IMR-90 (cell line): Measurements from ENCODE around the gene VSIG10L2. TPM values are rescaled to one million over a fixed set of nuclear protein-coding genes. Genes with fewer than 3 reads are reported as not detected.

ENCODE experiments used
- ATAC-seq: fragments of 200-7000 bp; cut with Tn5 transposase; 2 replicates; pipeline ENCODE4 v1.9.1; 2020; ENCODE audit warnings: low read depth, mild to moderate bottlenecking, moderate library complexity
- BruUV-seq: library from RNA; stranded (reverse); fragments of 400-500 nt; replicated peaks from 2 replicates; lab custom pipeline; 2021; lab: Mats Ljungman, UMichigan
- CTCF ChIA-PET: fragments of 300-600 bp; formaldehyde crosslinking; extraction: SDS; loops from one replicate; lab custom pipeline; 2021; ENCODE audit warnings: antibody characterized with exemption; lab: Yijun Ruan, JAX
- POLR2A ChIA-PET: fragments of 300-600 bp; sonication (Branson Sonifier 250); formaldehyde crosslinking; loops from one replicate; lab custom pipeline; 2022; ENCODE audit warnings: antibody characterized with exemption; ENCODE audit not compliant: unreplicated experiment; lab: Charles Lee
- DNase-seq: peaks from one replicate; pipeline ENCODE4 v3.0.0; 2013
- H2AFZ ChIP-seq: replicated peaks from 2 replicates; pipeline ENCODE3; 2013; ENCODE audit warnings: low read length, mild to moderate bottlenecking; ENCODE audit not compliant: poor library complexity
- H2AK5ac ChIP-seq: 2 replicates; pipeline ENCODE4 v1.6.1; 2013; ENCODE audit warnings: low read depth, low read length, inconsistent platforms
- H2AK9ac ChIP-seq: replicated peaks from 2 replicates; pipeline ENCODE3; 2013; ENCODE audit warnings: mild to moderate bottlenecking, low read depth, low read length, moderate library complexity; ENCODE audit not compliant: poor library complexity
- H2BK120ac ChIP-seq: 2 replicates; pipeline ENCODE4 v1.6.1; 2013; ENCODE audit warnings: low read depth, low read length, inconsistent platforms
- H2BK15ac ChIP-seq: 3 replicates; pipeline ENCODE4 v1.6.1; 2013; ENCODE audit warnings: low read depth, low read length, inconsistent platforms
- H2BK20ac ChIP-seq: 2 replicates; pipeline ENCODE4 v1.6.1; 2013; ENCODE audit warnings: low read depth, mild to moderate bottlenecking, inconsistent platforms, low read length, moderate library complexity
- H2BK5ac ChIP-seq: 2 replicates; pipeline ENCODE4 v1.6.1; 2013; ENCODE audit warnings: mild to moderate bottlenecking, low read depth, low read length, inconsistent platforms; ENCODE audit not compliant: poor library complexity, severe bottlenecking
- H3K14ac ChIP-seq: replicated peaks from 2 replicates; pipeline ENCODE4 v1.6.1; 2013; ENCODE audit warnings: low read depth, low read length, inconsistent platforms
- H3K18ac ChIP-seq: 2 replicates; pipeline ENCODE4 v1.6.1; 2013; ENCODE audit warnings: low read depth, low read length, control low read depth
- H3K23ac ChIP-seq: 2 replicates; pipeline ENCODE4 v1.6.1; 2013; ENCODE audit warnings: low read depth, low read length, inconsistent platforms
- H3K27ac ChIP-seq: 2 replicates; pipeline ENCODE4 v1.5.1; 2013; ENCODE audit warnings: mild to moderate bottlenecking, control low read depth, low read length; ENCODE audit not compliant: insufficient read depth
- H3K27me3 ChIP-seq: 2 replicates; pipeline ENCODE4 v1.6.1; 2013; ENCODE audit warnings: low read length; ENCODE audit not compliant: control insufficient read depth, insufficient read depth
- H3K36me3 ChIP-seq: 2 replicates; pipeline ENCODE4 v1.6.1; 2013; ENCODE audit warnings: low read length, mixed read lengths; ENCODE audit not compliant: control insufficient read depth, insufficient read depth
- H3K4ac ChIP-seq: 2 replicates; pipeline ENCODE4 v1.6.1; 2013; ENCODE audit warnings: low read depth, low read length, inconsistent platforms
- H3K4me1 ChIP-seq: 2 replicates; pipeline ENCODE4 v1.6.1; 2013; ENCODE audit warnings: low read length, mixed read lengths; ENCODE audit not compliant: control insufficient read depth, insufficient read depth
- H3K4me2 ChIP-seq: 2 replicates; pipeline ENCODE4 v1.6.1; 2013; ENCODE audit warnings: low read depth, mild to moderate bottlenecking, control low read depth, low read length, moderate library complexity
- H3K4me3 ChIP-seq: 2 replicates; pipeline ENCODE4 v1.5.1; 2013; ENCODE audit warnings: low read depth, mild to moderate bottlenecking, control low read depth, low read length, moderate library complexity; ENCODE audit not compliant: insufficient read depth
- H3K56ac ChIP-seq: 2 replicates; pipeline ENCODE4 v1.6.1; 2013; ENCODE audit warnings: low read length, inconsistent platforms; ENCODE audit not compliant: insufficient read depth; ENCODE audit errors: extremely low read depth
- H3K79me1 ChIP-seq, 2 experiments: 2 replicates each; pipeline ENCODE4 v1.6.1; 2013; ENCODE audit warnings: low read length in 2 of 2, inconsistent platforms in 1 of 2, low read depth in 1 of 2
- H3K9ac ChIP-seq: 2 replicates; pipeline ENCODE4 v1.6.1; 2013; ENCODE audit warnings: low read depth, low read length, control low read depth
- H3K9me1 ChIP-seq: 2 replicates; pipeline ENCODE4 v1.6.1; 2013; ENCODE audit warnings: low read length, inconsistent platforms; ENCODE audit not compliant: insufficient read depth
- H3K9me3 ChIP-seq: 2 replicates; pipeline ENCODE4 v1.6.1; 2013; ENCODE audit warnings: low read length; ENCODE audit not compliant: control insufficient read depth, insufficient read depth
- H4K20me1 ChIP-seq: 2 replicates; pipeline ENCODE4 v1.6.1; 2013; ENCODE audit warnings: low read length, inconsistent platforms; ENCODE audit not compliant: insufficient read depth
- H4K5ac ChIP-seq: 2 replicates; pipeline ENCODE4 v1.6.1; 2013; ENCODE audit warnings: mild to moderate bottlenecking, low read depth, low read length, control low read depth
- H4K8ac ChIP-seq, 2 experiments: 2 replicates each; pipeline ENCODE4 v1.6.1; 2013; ENCODE audit warnings: low read depth in 2 of 2, low read length in 2 of 2, control low read depth in 1 of 2, inconsistent platforms in 1 of 2
- H4K91ac ChIP-seq: 2 replicates; pipeline ENCODE4 v1.6.1; 2013; ENCODE audit warnings: low read depth, low read length, inconsistent platforms; ENCODE audit not compliant: insufficient read depth
- CTCF ChIP-seq: conservative IDR thresholded peaks from 2 replicates; pipeline ENCODE4 v1.5.1; 2012; ENCODE audit warnings: mild to moderate bottlenecking, low read depth, low read length, improper control_type of control experiment
- FOS ChIP-seq: fragments of 150-350 bp; IDR thresholded peaks from 2 replicates; pipeline ENCODE4 v1.6.1; 2016; ENCODE audit warnings: low read depth, low read length
- MAFK ChIP-seq: IDR thresholded peaks from 2 replicates; pipeline ENCODE4 v1.6.1; 2012; ENCODE audit warnings: low read depth, low read length, improper control_type of control experiment
- POLR2A ChIP-seq: IDR thresholded peaks from 2 replicates; pipeline ENCODE4 v1.6.1; 2012; ENCODE audit warnings: mild to moderate bottlenecking, low read depth, low read length
- RAD21 ChIP-seq: IDR thresholded peaks from 2 replicates; pipeline ENCODE4 v1.6.1; 2012; ENCODE audit warnings: low read length, improper control_type of control experiment
- RFX5 ChIP-seq: IDR thresholded peaks from 2 replicates; pipeline ENCODE4 v1.8.0; 2012; ENCODE audit warnings: low read depth, mild to moderate bottlenecking, low read length, moderate library complexity
- SMC3 ChIP-seq: fragments of 150-350 bp; IDR thresholded peaks from 2 replicates; pipeline ENCODE4 v1.6.1; 2016; ENCODE audit warnings: low read depth, mild to moderate bottlenecking, antibody characterized with exemption, low read length, moderate library complexity
- WGBS, 2 experiments: methylation state at CpG; one replicate each; pipeline versions ENCODE4 v1.1.5 to v1.1.7; 2013; ENCODE audit warnings: missing lambda C conversion rate in 2 of 2; ENCODE audit not compliant: insufficient read length in 1 of 2; ENCODE audit errors: extremely low coverage in 2 of 2; 5-methylcytosine and 5-hydroxymethylcytosine counted together
- dilution Hi-C: fragments of 300-500 bp; cut with HindIII; formaldehyde crosslinking; loops from one replicate; pipeline ENCODE4 v1.14.3; 2018; ENCODE audit warnings: low sequenced_read_pairs; ENCODE audit not compliant: unreplicated experiment
- in situ Hi-C: fragments of 300-500 bp; cut with MboI; formaldehyde crosslinking; loops from 3 replicates; pipeline ENCODE4 v1.14.3; 2019; ENCODE audit warnings: low sequenced_read_pairs, inconsistent platforms, mixed read lengths
- intact Hi-C: fragments of 100-400 bp; cut with micrococcal nuclease; formaldehyde crosslinking; loops from 2 replicates; pipeline ENCODE4 v1.10.0; 2022
- polyA plus RNA-seq, 3 experiments: library from polyadenylated mRNA; depleted of rRNA; stranded (reverse); fragments of >200 nt; gene quantifications; 2 replicates each; pipeline ENCODE4 v1.2.3, GENCODE V29; 2012; ENCODE audit warnings: low replicate concordance in 1 of 3
- total RNA-seq: library from RNA; depleted of rRNA; stranded (reverse); fragments of >200 nt; gene quantifications from 2 replicates; pipeline ENCODE4 v1.2.3, GENCODE V29; 2012

VSIG10L2 gene
- total and polyA plus RNA-seq, 2 of the 4 experiments (the other 2 are of a cell fraction) = under 0.01 TPM; not detected in 1

GRCh38 chr11:125932301-125932700 lies 13.5 kb upstream of the VSIG10L2 start:
- ATAC-seq (no peak), DNase-seq (no peak)
- no peak for TF ChIP-seq FOS
- TF ChIP-seq SMC3 = no peak
- TF ChIP-seq CTCF = no peak
- TF ChIP-seq POLR2A = no peak
- TF ChIP-seq RAD21 = no peak
- no peak for TF ChIP-seq RFX5
- TF ChIP-seq MAFK = no peak
- no peak overlapping the region for H2BK20ac ChIP-seq
- intact Hi-C loops (no loop called here), dilution Hi-C loops (no loop called here), in situ Hi-C loops (no loop called here)
- H4K91ac ChIP-seq = no peak overlapping the region
- ChIA-PET POLR2A (no interaction called here), CTCF (interaction anchor here (1.2 kb wide), 1 partner anchor 10 kb away, joined by 3 read pairs; no protein-coding TSS in a partner anchor)
- no CpG with 5 or more reads among the region's 9 CpGs for WGBS, 2 experiments
- H2AFZ ChIP-seq = no peak overlapping the region
- no peak overlapping the region for H2BK120ac ChIP-seq
- H3K9ac ChIP-seq = no peak overlapping the region
- H3K4ac ChIP-seq = no peak overlapping the region
- H4K20me1 ChIP-seq = no peaks in the 10 kb centered on the region
- no peak overlapping the region for H3K4me2 ChIP-seq
- BruUV-seq = no TSS peak
- H3K23ac ChIP-seq = no peak overlapping the region
- H3K4me3 ChIP-seq = no peak overlapping the region
- no peak overlapping the region for H4K8ac ChIP-seq
- no peak overlapping the region for H3K56ac ChIP-seq
- H3K27me3 ChIP-seq = peaks cover 37% of the 10 kb centered on the region
- no peaks in the 10 kb centered on the region for H3K36me3 ChIP-seq
- no peak overlapping the region for H2BK5ac ChIP-seq
- no peaks in the 10 kb centered on the region for H3K79me1 ChIP-seq
- no peaks in the 10 kb centered on the region for H3K9me3 ChIP-seq
- H3K9me1 ChIP-seq = no peaks in the 10 kb centered on the region
- H3K4me1 ChIP-seq = no peaks in the 10 kb centered on the region; the same call in 1 of the 2 replicates
- no peak overlapping the region for H3K18ac ChIP-seq
- no peak overlapping the region for H4K5ac ChIP-seq
- H2AK9ac ChIP-seq = no peak overlapping the region
- no peak overlapping the region for H3K27ac ChIP-seq
- H2BK15ac ChIP-seq = no peak overlapping the region
- no peak overlapping the region for H2AK5ac ChIP-seq
- H3K14ac ChIP-seq = no peak overlapping the region
